WERI-Rb-1 (cell line): ENCODE results near the gene TMF1.

ENCODE experiments used
- DNase-seq: peaks from one replicate; pipeline ENCODE4 v3.0.0-alpha.2; 2020
- H3K27ac ChIP-seq: fragments of 250-450 bp; sonication (Bioruptor Pico); 2 replicates; pipeline ENCODE4 v1.5.1; 2020; ENCODE audit warnings: mild to moderate bottlenecking, moderate library complexity
- H3K27me3 ChIP-seq: fragments of 250-450 bp; sonication (Bioruptor Pico); 2 replicates; pipeline ENCODE4 v1.5.1; 2021; ENCODE audit warnings: mild to moderate bottlenecking, low read depth, moderate library complexity; ENCODE audit not compliant: insufficient read depth, severe bottlenecking
- H3K36me3 ChIP-seq: fragments of 250-450 bp; sonication (Bioruptor Pico); 2 replicates; pipeline ENCODE4 v1.5.1; 2020; ENCODE audit warnings: mild to moderate bottlenecking, moderate library complexity
- H3K4me3 ChIP-seq: 2 replicates; pipeline ENCODE4 v1.5.1; 2011; ENCODE audit warnings: low read depth, mild to moderate bottlenecking, control low read depth, low read length
- H3K9me3 ChIP-seq: fragments of 250-450 bp; sonication (Bioruptor Pico); 2 replicates; pipeline ENCODE4 v1.5.1; 2021; ENCODE audit warnings: mild to moderate bottlenecking, moderate library complexity; ENCODE audit not compliant: severe bottlenecking
- CTCF ChIP-seq: IDR thresholded peaks from 2 replicates; pipeline ENCODE4 v1.5.1; 2011; ENCODE audit warnings: low read depth, mild to moderate bottlenecking, control low read depth, inconsistent platforms, low read length

The TMF1 gene

GRCh38 chr3:68986496-68987208 lies 65.5 kb downstream of the TMF1 start:
- no peaks in the 10 kb centered on the region for H3K9me3 ChIP-seq
- DNase-seq: peak; percentile 22
- no peak overlapping the region for H3K4me3 ChIP-seq
- H3K27me3 ChIP-seq: no peaks in the 10 kb centered on the region
- H3K36me3 ChIP-seq: peaks cover 19% of the 10 kb centered on the region
- H3K27ac ChIP-seq: peak overlapping the region; percentile 1; the same call in 1 of the 2 replicates
- no peak for TF ChIP-seq CTCF

GRCh38 chr3:68985146-68985790 lies 66.9 kb downstream of the TMF1 start:
- no peak for TF ChIP-seq CTCF
- H3K27me3 ChIP-seq: no peaks in the 10 kb centered on the region
- peaks cover 24% of the 10 kb centered on the region for H3K36me3 ChIP-seq
- DNase-seq: no peak
- H3K27ac ChIP-seq: peak overlapping the region; percentile 38
- H3K4me3 ChIP-seq: no peak overlapping the region
- no peaks in the 10 kb centered on the region for H3K9me3 ChIP-seq

GRCh38 chr3:68984011-68984530 lies 68.1 kb downstream of the TMF1 start:
- Histone ChIP-seq H3K36me3 (peaks cover 30% of the 10 kb centered on the region), H3K9me3 (no peaks in the 10 kb centered on the region), H3K4me3 (no peak overlapping the region), H3K27me3 (no peaks in the 10 kb centered on the region), H3K27ac (peak overlapping the region; percentile 38)
- no peak for TF ChIP-seq CTCF
- peak; percentile 81 for DNase-seq

GRCh38 chr3:68977486-68978167 lies 74.5 kb downstream of the TMF1 start:
- no peak for DNase-seq
- H3K27me3 ChIP-seq: no peaks in the 10 kb centered on the region
- no peak overlapping the region for H3K27ac ChIP-seq
- no peaks in the 10 kb centered on the region for H3K9me3 ChIP-seq
- peaks cover 34% of the 10 kb centered on the region for H3K36me3 ChIP-seq
- no peak overlapping the region for H3K4me3 ChIP-seq
- TF ChIP-seq CTCF: no peak

- Histone ChIP-seq H3K9me3 (no peaks in the 10 kb centered on the region), H3K27me3 (no peaks in the 10 kb centered on the region), H3K4me3 (no peak overlapping the region), H3K36me3 (peaks cover 21% of the 10 kb centered on the region), H3K27ac (no peak overlapping the region)
- no peak for TF ChIP-seq CTCF
- no peak for DNase-seq
Observed at GRCh38 chr3:68974711-68975110, 77.4 kb downstream of the TMF1 start.
